Esophagus squamous epithelium (tissue), 4 donors: ENCODE data around the gene ETS1.

Experiments used
- CTCF ChIP-seq, 6 experiments: fragments of 450-650 bp in 4 of 6; fragments of 200-600 bp in 2 of 6; sonication (generic) in 2 of 6; IDR thresholded peaks; one replicate each; pipeline ENCODE4 v1.5.1; 2016 to 2019; ENCODE audit warnings: antibody characterized with exemption in 6 of 6, mild to moderate bottlenecking in 4 of 6, moderate library complexity in 4 of 6
- POLR2A ChIP-seq, 4 donors: fragments of 450-650 bp; IDR thresholded peaks; one replicate each; pipeline ENCODE4 v1.6.1; 2017; ENCODE audit warnings: antibody characterized with exemption in 4 of 4, mild to moderate bottlenecking in 4 of 4, moderate library complexity in 3 of 4

- TF ChIP-seq POLR2A (IDR thresholded peaks at IDR 0.05) (no peak), CTCF (IDR thresholded peaks at IDR 0.05) (no peak)
These were observed 21.5 kb downstream of the ETS1 start for GRCh38 chr11:128565881-128566280.
